Suprapubic skin (tissue), 4 donors: Measurements from ENCODE around the gene MKNK2. TPM values are rescaled to one million over a fixed set of nuclear protein-coding genes. Genes with fewer than 3 reads are reported as not detected.

Experiments
- DNase-seq, 2 donors: peaks; one replicate each; pipeline ENCODE4 v3.0.0-alpha.2; 2019; ENCODE audit warnings: low spot score in 2 of 2
- H3K27ac ChIP-seq: fragments of 200-600 bp; sonication (generic); one replicate; pipeline ENCODE4 v1.5.1; 2019
- H3K27me3 ChIP-seq: fragments of 200-600 bp; sonication (generic); one replicate; pipeline ENCODE4 v1.5.1; 2019
- H3K36me3 ChIP-seq: fragments of 200-600 bp; sonication (generic); one replicate; pipeline ENCODE4 v1.5.1; 2019
- H3K4me1 ChIP-seq: fragments of 200-600 bp; sonication (generic); one replicate; pipeline ENCODE4 v1.5.1; 2019
- H3K4me3 ChIP-seq: fragments of 200-600 bp; sonication (generic); one replicate; pipeline ENCODE4 v1.5.1; 2019; ENCODE audit warnings: mild to moderate bottlenecking
- H3K9me3 ChIP-seq: fragments of 200-600 bp; sonication (generic); one replicate; pipeline ENCODE4 v1.5.1; 2019
- CTCF ChIP-seq, 2 donors: fragments of 200-600 bp in 1 of 2; fragments of 450-650 bp in 1 of 2; sonication (generic) in 1 of 2; IDR thresholded peaks; one replicate each; pipeline ENCODE4 v1.5.1; 2016 to 2019; ENCODE audit warnings: antibody characterized with exemption in 2 of 2, mild to moderate bottlenecking in 1 of 2, moderate library complexity in 1 of 2
- EP300 ChIP-seq: sonication (generic); formaldehyde crosslinking; IDR thresholded peaks from one replicate; pipeline ENCODE4 v1.6.1; 2017; ENCODE audit warnings: antibody characterized with exemption
- POLR2A ChIP-seq, 2 donors: fragments of 450-650 bp; IDR thresholded peaks; one replicate each; pipeline ENCODE4 v1.6.1; 2017; ENCODE audit warnings: antibody characterized with exemption in 2 of 2, mild to moderate bottlenecking in 2 of 2, moderate library complexity in 2 of 2
- POLR2AphosphoS5 ChIP-seq, 3 donors: sonication (generic); formaldehyde crosslinking; IDR thresholded peaks; one replicate each; pipeline ENCODE4 v1.6.1; 2017; ENCODE audit warnings: antibody characterized with exemption in 3 of 3
- WGBS: methylation state at CpG from one replicate; pipeline ENCODE4 v1.1.5; 2018; 5-methylcytosine and 5-hydroxymethylcytosine counted together
- total RNA-seq, 4 donors: library from RNA; depleted of rRNA; stranded (reverse); fragments of >200 nt; gene quantifications; one replicate each; pipeline ENCODE4 v1.1.0, GENCODE V29; 2016

The MKNK2 gene
- total RNA-seq, 4 donors from 2014 or later, result 209 to 249 (median 219) TPM

- no peak overlapping the region for H3K4me3 ChIP-seq
- WGBS, result 95% methylated on average over 7 of the region's 7 CpGs
- H3K36me3 ChIP-seq, result peaks cover 70% of the 10 kb centered on the region
- no peaks in the 10 kb centered on the region for H3K9me3 ChIP-seq
- H3K27ac ChIP-seq, result no peak overlapping the region
- H3K4me1 ChIP-seq, result peaks cover 24% of the 10 kb centered on the region
- no peak for DNase-seq
- H3K27me3 ChIP-seq, result no peaks in the 10 kb centered on the region
- no peak for TF ChIP-seq CTCF (IDR thresholded peaks at IDR 0.05)
- TF ChIP-seq POLR2A (IDR thresholded peaks at IDR 0.05), result no peak
- TF ChIP-seq POLR2AphosphoS5 (IDR thresholded peaks at IDR 0.05), result no peak
- TF ChIP-seq EP300, result no peak
These were observed 26.4 kb upstream of the MKNK2 start for GRCh38 chr19:2077398-2077797.

GRCh38 chr19:2076526-2076944 is 25.5 kb upstream of the MKNK2 start:
- no peaks in the 10 kb centered on the region for H3K9me3 ChIP-seq
- H3K27me3 ChIP-seq, result no peaks in the 10 kb centered on the region
- no peak overlapping the region for H3K4me3 ChIP-seq
- peaks cover 78% of the 10 kb centered on the region for H3K36me3 ChIP-seq
- DNase-seq, result no peak
- 98% methylated on average over 22 of the region's 32 CpGs for WGBS
- no peak overlapping the region for H3K27ac ChIP-seq
- peaks cover 16% of the 10 kb centered on the region for H3K4me1 ChIP-seq
- TF ChIP-seq EP300 (no peak), POLR2AphosphoS5 (IDR thresholded peaks at IDR 0.05) (no peak), POLR2A (IDR thresholded peaks at IDR 0.05) (no peak), CTCF (IDR thresholded peaks at IDR 0.05) (no peak)

GRCh38 chr19:2072757-2073551 is 21.9 kb upstream of the MKNK2 start:
- H3K27ac ChIP-seq, result no peak overlapping the region
- no peaks in the 10 kb centered on the region for H3K27me3 ChIP-seq
- H3K9me3 ChIP-seq, result no peaks in the 10 kb centered on the region
- H3K4me1 ChIP-seq, result peaks cover 12% of the 10 kb centered on the region
- TF ChIP-seq POLR2A (IDR thresholded peaks at IDR 0.05) (no peak), POLR2AphosphoS5 (IDR thresholded peaks at IDR 0.05) (no peak), EP300 (no peak), CTCF (IDR thresholded peaks at IDR 0.05) (no peak)
- DNase-seq, result no peak
- H3K36me3 ChIP-seq, result peaks cover 60% of the 10 kb centered on the region
- no peak overlapping the region for H3K4me3 ChIP-seq
- 90% methylated on average over 26 of the region's 32 CpGs for WGBS

- peaks cover 12% of the 10 kb centered on the region for H3K4me1 ChIP-seq
- no peak for TF ChIP-seq POLR2A (IDR thresholded peaks at IDR 0.05)
- TF ChIP-seq EP300, result no peak
- no peak for TF ChIP-seq POLR2AphosphoS5 (IDR thresholded peaks at IDR 0.05)
- TF ChIP-seq CTCF (IDR thresholded peaks at IDR 0.05), result no peak
- H3K4me3 ChIP-seq, result no peak overlapping the region
- DNase-seq, result no peak
- 86% methylated on average over 9 of the region's 19 CpGs for WGBS
- no peak overlapping the region for H3K27ac ChIP-seq
- no peaks in the 10 kb centered on the region for H3K27me3 ChIP-seq
- peaks cover 41% of the 10 kb centered on the region for H3K36me3 ChIP-seq
- H3K9me3 ChIP-seq, result no peaks in the 10 kb centered on the region
These were observed 20.1 kb upstream of the MKNK2 start for GRCh38 chr19:2070986-2071673.

GRCh38 chr19:2070436-2070827 is 19.4 kb upstream of the MKNK2 start:
- DNase-seq, result no peak
- WGBS, result 59% methylated on average over 10 of the region's 10 CpGs
- Histone ChIP-seq H3K4me3 (no peak overlapping the region), H3K4me1 (peaks cover 12% of the 10 kb centered on the region), H3K9me3 (no peaks in the 10 kb centered on the region), H3K36me3 (peaks cover 35% of the 10 kb centered on the region), H3K27ac (no peak overlapping the region), H3K27me3 (no peaks in the 10 kb centered on the region)
- TF ChIP-seq EP300 (no peak), POLR2AphosphoS5 (IDR thresholded peaks at IDR 0.05) (no peak), CTCF (IDR thresholded peaks at IDR 0.05) (no peak), POLR2A (IDR thresholded peaks at IDR 0.05) (no peak)
